H1 (cell line): ENCODE measurements around the gene GMFB. TPM values are rescaled to one million over a fixed set of nuclear protein-coding genes. Genes with fewer than 3 reads are reported as not detected.

Experiments used
- CTCF ChIA-PET: fragments of 300-600 bp; sonication (Branson Sonifier 250); formaldehyde crosslinking; loops from one replicate; lab custom pipeline; 2021; ENCODE audit not compliant: partially characterized antibody; lab: Charles Lee
- POLR2A ChIA-PET: fragments of 300-600 bp; sonication (Branson Sonifier 250); formaldehyde crosslinking; loops from one replicate; lab custom pipeline; 2021; ENCODE audit warnings: inconsistent platforms; ENCODE audit not compliant: partially characterized antibody; lab: Charles Lee
- DNase-seq, 2 experiments: peaks; one replicate each; pipeline versions ENCODE4 v3.0.0 to v3.0.0-alpha.2; 2010 to 2022; ENCODE audit warnings: low spot score in 2 of 2, low read depth in 1 of 2, mixed read lengths in 1 of 2
- FAIRE-seq: peaks from 2 replicates; lab custom pipeline; 2011; peaks lifted over from hg19 to GRCh38; lab: Jason Lieb, UNC
- H2AFZ ChIP-seq: 2 replicates; pipeline ENCODE4 v1.8.1; 2012; ENCODE audit warnings: low read length, inconsistent platforms
- H2AK5ac ChIP-seq: 2 replicates; pipeline ENCODE4 v1.6.1; 2013; ENCODE audit warnings: low read depth, low read length
- H2BK120ac ChIP-seq: replicated peaks from 2 replicates; pipeline ENCODE3; 2013; ENCODE audit warnings: low read depth, low read length, inconsistent platforms
- H2BK12ac ChIP-seq: 2 replicates; pipeline ENCODE4 v1.6.1; 2013; ENCODE audit warnings: low read depth, low read length
- H2BK15ac ChIP-seq: 2 replicates; pipeline ENCODE4 v1.6.1; 2013; ENCODE audit warnings: low read length
- H2BK20ac ChIP-seq: 2 replicates; pipeline ENCODE4 v1.6.1; 2013; ENCODE audit warnings: low read length
- H2BK5ac ChIP-seq: 2 replicates; pipeline ENCODE4 v1.6.1; 2013; ENCODE audit warnings: low read depth, low read length
- H3K14ac ChIP-seq: 2 replicates; pipeline ENCODE4 v1.6.1; 2013; ENCODE audit warnings: inconsistent platforms; ENCODE audit not compliant: insufficient read length
- H3K18ac ChIP-seq: 2 replicates; pipeline ENCODE4 v1.6.1; 2013; ENCODE audit warnings: low read length; ENCODE audit errors: extremely low read depth
- H3K23ac ChIP-seq: 2 replicates; pipeline ENCODE4 v1.6.1; 2013; ENCODE audit warnings: inconsistent platforms; ENCODE audit not compliant: insufficient read length
- H3K23me2 ChIP-seq: 2 replicates; pipeline ENCODE4 v1.6.1; 2013; ENCODE audit warnings: low read depth, low read length
- H3K27ac ChIP-seq: 2 replicates; pipeline ENCODE4 v1.6.1; 2011; ENCODE audit warnings: low read depth, low read length, inconsistent platforms
- H3K27me3 ChIP-seq, 4 experiments: replicated peaks in 1 of 4; 1 replicate in 1 of 4; 2 replicates in 3 of 4; pipeline versions ENCODE4 v1.6.1 to v1.8.1; 2011 to 2013; ENCODE audit warnings: low read length in 3 of 4, mild to moderate bottlenecking in 3 of 4, inconsistent platforms in 2 of 4, mixed read lengths in 2 of 4, moderate library complexity in 1 of 4; ENCODE audit not compliant: control insufficient read depth in 3 of 4, insufficient read depth in 3 of 4; ENCODE audit errors: extremely low read depth in 1 of 4
- H3K36me3 ChIP-seq, 4 experiments: 2 replicates each; pipeline versions ENCODE4 v1.6.1 to v1.8.1; 2011 to 2013; ENCODE audit warnings: mild to moderate bottlenecking in 4 of 4, low read length in 3 of 4, moderate library complexity in 2 of 4, control low read depth in 1 of 4, inconsistent platforms in 1 of 4; ENCODE audit not compliant: insufficient read depth in 4 of 4, control insufficient read depth in 2 of 4
- H3K4ac ChIP-seq: replicated peaks from 2 replicates; pipeline ENCODE3; 2013; ENCODE audit warnings: low read length, low read depth, mixed read lengths, inconsistent platforms; ENCODE audit not compliant: insufficient read length
- H3K4me1 ChIP-seq, 4 experiments: replicated peaks in 1 of 4; 1 replicate in 1 of 4; 2 replicates in 3 of 4; pipeline versions ENCODE4 v1.6.1 to v1.8.1; 2011 to 2013; ENCODE audit warnings: low read length in 3 of 4, inconsistent platforms in 2 of 4, mixed read lengths in 1 of 4; ENCODE audit not compliant: insufficient read depth in 4 of 4, control insufficient read depth in 3 of 4
- H3K4me2 ChIP-seq, 2 experiments: 2 replicates each; pipeline versions ENCODE4 v1.6.1 to v1.8.1; 2011 to 2013; ENCODE audit warnings: low read depth in 2 of 2, low read length in 2 of 2, control low read depth in 1 of 2, inconsistent platforms in 1 of 2, mild to moderate bottlenecking in 1 of 2; ENCODE audit not compliant: insufficient read depth in 1 of 2
- H3K4me3 ChIP-seq, 4 experiments: fragments of 200-600, 300-600 bp in 1 of 4; sonication (generic), shearing (Covaris generic), sonication (Bioruptor Twin) in 1 of 4; 2 replicates each; pipeline versions ENCODE4 v1.5.1 to v1.8.1; 2011 to 2016; ENCODE audit warnings: low read length in 4 of 4, low read depth in 3 of 4, control low read depth in 2 of 4, inconsistent platforms in 2 of 4, mild to moderate bottlenecking in 2 of 4, mixed read lengths in 1 of 4, moderate library complexity in 1 of 4; ENCODE audit not compliant: insufficient read depth in 2 of 4; ENCODE audit errors: extremely low read depth in 1 of 4
- H3K56ac ChIP-seq: replicated peaks from 2 replicates; pipeline ENCODE3; 2013; ENCODE audit warnings: low read depth, mild to moderate bottlenecking, mixed read lengths, low read length, inconsistent platforms; ENCODE audit not compliant: insufficient read length
- H3K79me1 ChIP-seq: 2 replicates; pipeline ENCODE4 v1.6.1; 2013; ENCODE audit warnings: low read depth, low read length, control low read depth
- H3K79me2 ChIP-seq, 2 experiments: 2 replicates each; pipeline versions ENCODE4 v1.6.1 to v1.8.1; 2012 to 2013; ENCODE audit warnings: low read length in 2 of 2, mild to moderate bottlenecking in 2 of 2, inconsistent platforms in 1 of 2; ENCODE audit not compliant: insufficient read depth in 2 of 2, control insufficient read depth in 1 of 2
- H3K9ac ChIP-seq, 4 experiments: replicated peaks in 1 of 4; 1 replicate in 1 of 4; 2 replicates in 3 of 4; pipeline versions ENCODE4 v1.6.1 to v1.8.1; 2011 to 2013; ENCODE audit warnings: low read depth in 3 of 4, low read length in 3 of 4, control low read depth in 2 of 4, mild to moderate bottlenecking in 2 of 4, moderate library complexity in 2 of 4, inconsistent platforms in 1 of 4; ENCODE audit errors: extremely low read depth in 1 of 4
- H3K9me3 ChIP-seq, 2 experiments: 2 replicates each; pipeline versions ENCODE4 v1.6.1 to v1.8.1; 2012 to 2013; ENCODE audit warnings: mild to moderate bottlenecking in 2 of 2, moderate library complexity in 2 of 2, control low read depth in 1 of 2, inconsistent platforms in 1 of 2, low read depth in 1 of 2, low read length in 1 of 2, mixed read lengths in 1 of 2; ENCODE audit not compliant: insufficient read depth in 2 of 2
- H4K20me1 ChIP-seq, 2 experiments: replicated peaks in 1 of 2; 2 replicates each; pipeline versions ENCODE3 to v1.8.1; 2011 to 2013; ENCODE audit warnings: inconsistent platforms in 2 of 2, low read length in 2 of 2, mild to moderate bottlenecking in 1 of 2; ENCODE audit not compliant: insufficient read depth in 2 of 2, control insufficient read depth in 1 of 2
- H4K5ac ChIP-seq: 2 replicates; pipeline ENCODE4 v1.6.1; 2013; ENCODE audit warnings: low read length, low read depth, mixed read lengths, inconsistent platforms; ENCODE audit not compliant: insufficient read length
- H4K8ac ChIP-seq: 2 replicates; pipeline ENCODE4 v1.8.0; 2013; ENCODE audit warnings: mild to moderate bottlenecking, moderate library complexity, low read length, inconsistent platforms; ENCODE audit not compliant: insufficient read depth; ENCODE audit errors: extremely low read depth
- H4K91ac ChIP-seq: replicated peaks from 2 replicates; pipeline ENCODE3; 2013; ENCODE audit warnings: low read length, mixed read lengths, inconsistent platforms; ENCODE audit not compliant: insufficient read length
- KDM4A ChIP-seq: IDR thresholded peaks from one replicate; pipeline ENCODE4 v1.7.1; 2012; ENCODE audit warnings: low read depth, mild to moderate bottlenecking, moderate library complexity, low read length, inconsistent platforms; ENCODE audit not compliant: severe bottlenecking
- PHF8 ChIP-seq: fragments of 200-600 bp; sonication (generic); conservative IDR thresholded peaks from 2 replicates; pipeline ENCODE4 v1.7.1; 2012; ENCODE audit warnings: low read depth, mild to moderate bottlenecking, inconsistent platforms, low read length, moderate library complexity
- ZNF274 ChIP-seq: IDR thresholded peaks from 2 replicates; pipeline ENCODE4 v1.7.0; 2012; ENCODE audit warnings: low read length, borderline replicate concordance; ENCODE audit errors: extremely low read depth
- WGBS, 2 experiments: shearing (Covaris generic) in 1 of 2; methylation state at CpG; one replicate each; pipeline versions ENCODE4 v1.1.6 to v1.1.7; 2013 to 2015; ENCODE audit warnings: low lambda C conversion rate in 2 of 2, mixed read lengths in 2 of 2, inconsistent platforms in 1 of 2, low coverage in 1 of 2, missing lambda C conversion rate in 1 of 2; ENCODE audit not compliant: insufficient replicate concordance in 2 of 2, insufficient coverage in 1 of 2, insufficient read length in 1 of 2; ENCODE audit errors: extremely low coverage in 1 of 2, missing lambda C conversion rate in 1 of 2; 5-methylcytosine and 5-hydroxymethylcytosine counted together
- polyA plus RNA-seq, 7 experiments: library from polyadenylated mRNA; depleted of rRNA in 3 of 7; stranded (reverse) in 5 of 7; unstranded in 2 of 7; fragments of >200 nt in 5 of 7; fragments of 200-250 nt in 2 of 7; gene quantifications; 1 replicate in 5 of 7; 2 replicates in 1 of 7; 4 replicates in 1 of 7; pipeline versions ENCODE4 v1.2.1 to v1.2.3, GENCODE V29; 2011 to 2013; ENCODE audit warnings: missing spikeins in 2 of 7, mixed read lengths in 2 of 7
- total RNA-seq: library from RNA; stranded (reverse); fragmentation: NEBNext Ultra II Directional; extraction: Animal tissue kit (Norgen Biotek cat#: 25700); gene quantifications from 2 replicates; pipeline ENCODE4 v1.2.1, GENCODE V29; 2021

The GMFB gene
- total and polyA plus RNA-seq, 2 of the 8 experiments (the other 6 are each of a cell fraction or from before 2014, with no cell fraction given) = 17.9 to 77.3 TPM

DNA sequence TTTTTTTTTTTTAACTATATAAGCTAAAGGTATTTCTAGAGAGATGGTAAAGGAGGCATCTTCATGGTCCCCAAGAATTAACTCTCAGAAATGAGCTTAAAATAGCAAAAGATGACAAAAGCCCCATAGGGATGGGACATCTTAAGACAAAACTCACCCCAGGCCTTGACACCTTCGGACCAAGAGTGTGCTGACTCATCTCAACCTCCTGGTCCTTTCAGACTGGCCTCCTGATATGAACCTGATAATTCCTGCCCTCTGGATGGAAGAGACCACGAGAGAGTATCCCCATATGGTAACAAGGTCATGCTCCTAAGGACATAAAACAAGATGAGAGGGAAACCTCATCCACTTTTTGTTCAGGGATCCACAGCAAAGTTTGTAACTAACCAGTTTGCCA, 8.4 kb upstream of the GMFB start:
- CTCF ChIA-PET = no interaction called here
- Histone ChIP-seq H3K36me3 (no peaks in the 10 kb centered on the region), H4K5ac (no peak overlapping the region), H3K56ac (no peak overlapping the region), H3K9me3 (no peaks in the 10 kb centered on the region), H3K4me3 (no peak overlapping the region), H2AK5ac (no peak overlapping the region), H2BK15ac (no peak overlapping the region; the same call in 1 of the 2 replicates), H2BK5ac (no peak overlapping the region), H2BK120ac (no peak overlapping the region), H3K4me1 (no peaks in the 10 kb centered on the region; a peak in 1 of 7 replicates), H3K23ac (no peak overlapping the region), H4K20me1 (no peaks in the 10 kb centered on the region), H3K27ac (no peak overlapping the region), H3K18ac (no peak overlapping the region), H3K79me2 (no peaks in the 10 kb centered on the region), H3K79me1 (no peaks in the 10 kb centered on the region), H3K14ac (no peak overlapping the region), H2AFZ (no peak overlapping the region), H3K4me2 (no peak overlapping the region), H3K27me3 (no peaks in the 10 kb centered on the region), H4K91ac (no peak overlapping the region), H3K4ac (no peak overlapping the region), H4K8ac (no peak overlapping the region), H2BK12ac (no peak overlapping the region), H3K23me2 (no peaks in the 10 kb centered on the region), H2BK20ac (no peak overlapping the region), H3K9ac (no peak overlapping the region)
- DNase-seq (no peak), FAIRE-seq (no peak)
- POLR2A ChIA-PET = no interaction called here
- 90% methylated on average over 2 of the region's 2 CpGs; no CpG with 5 or more reads in 1 of the 2 experiments for WGBS, 2 experiments
- TF ChIP-seq ZNF274 = no peak
- no peak for TF ChIP-seq PHF8
- TF ChIP-seq KDM4A = no peak
